ENCODE data around the gene RGL3. TPM values are rescaled to one million over a fixed set of nuclear protein-coding genes. Genes with fewer than 3 reads are reported as not detected.
"Not testable (repeated sequence)": the region's sequence is repeated elsewhere in the genome, so short reads cannot be mapped to it uniquely, and the experiment has no call there.

RGL3 gene
- total RNA-seq, 1 experiment from 2014 or later, result 2.0 TPM

DNA sequence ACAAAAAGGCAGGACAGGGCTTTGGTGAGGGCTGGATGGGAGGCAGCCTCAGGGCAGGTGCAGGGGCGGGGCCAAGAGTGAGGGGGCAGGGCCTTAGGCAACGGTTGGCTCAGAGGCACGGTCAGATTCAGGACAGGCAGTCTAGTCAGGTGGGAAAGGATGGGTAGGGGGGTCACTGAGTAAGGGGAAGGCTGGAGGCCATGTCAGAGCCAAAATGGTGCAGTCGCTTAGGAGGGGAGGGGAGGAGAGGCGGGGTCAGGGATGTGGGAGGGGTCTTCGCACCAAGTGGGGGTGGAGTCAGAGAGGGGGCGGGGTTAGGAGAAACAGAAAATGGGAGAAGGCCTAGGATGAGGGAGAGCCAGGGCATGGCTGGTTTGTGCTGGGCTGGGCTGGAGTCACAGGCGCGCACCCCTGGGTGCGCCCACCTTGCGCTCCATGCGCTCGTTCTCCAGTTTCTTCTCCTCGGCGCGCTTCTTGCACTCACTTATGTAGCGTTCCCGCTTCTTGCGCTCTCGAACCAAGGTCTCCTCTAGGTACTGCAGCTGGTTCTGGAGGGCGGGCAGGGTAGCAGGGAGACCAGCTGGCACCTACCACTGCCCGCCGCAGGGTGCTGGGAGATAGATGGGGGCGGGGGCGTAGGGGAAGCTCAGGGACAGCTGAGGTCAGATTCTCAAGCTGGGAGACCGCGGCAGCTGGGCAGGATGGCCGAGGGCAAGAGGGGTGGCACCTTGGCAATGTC, 6.8 kb upstream of the RGL3 start:
- DNase-seq (ENCODE audit: low read depth, low spot score), result no peak
- in situ Hi-C loops (cut with HindIII; ENCODE audit: low pct_unique_long_range_greater_than_20kb, low sequenced_read_pairs), result no loop called here

- in situ Hi-C loops (cut with HindIII; ENCODE audit: low pct_unique_long_range_greater_than_20kb, low sequenced_read_pairs), result no loop called here
- DNase-seq (ENCODE audit: low read depth, low spot score), result no peak
Measured at GRCh38 chr19:11423791-11424181, 4.7 kb upstream of the RGL3 start.

GRCh38 chr19:11423164-11423790, 4.2 kb upstream of the RGL3 start:
- no peak for DNase-seq (ENCODE audit: low read depth, low spot score)
- in situ Hi-C loops (cut with HindIII; ENCODE audit: low pct_unique_long_range_greater_than_20kb, low sequenced_read_pairs), result no loop called here

DNA sequence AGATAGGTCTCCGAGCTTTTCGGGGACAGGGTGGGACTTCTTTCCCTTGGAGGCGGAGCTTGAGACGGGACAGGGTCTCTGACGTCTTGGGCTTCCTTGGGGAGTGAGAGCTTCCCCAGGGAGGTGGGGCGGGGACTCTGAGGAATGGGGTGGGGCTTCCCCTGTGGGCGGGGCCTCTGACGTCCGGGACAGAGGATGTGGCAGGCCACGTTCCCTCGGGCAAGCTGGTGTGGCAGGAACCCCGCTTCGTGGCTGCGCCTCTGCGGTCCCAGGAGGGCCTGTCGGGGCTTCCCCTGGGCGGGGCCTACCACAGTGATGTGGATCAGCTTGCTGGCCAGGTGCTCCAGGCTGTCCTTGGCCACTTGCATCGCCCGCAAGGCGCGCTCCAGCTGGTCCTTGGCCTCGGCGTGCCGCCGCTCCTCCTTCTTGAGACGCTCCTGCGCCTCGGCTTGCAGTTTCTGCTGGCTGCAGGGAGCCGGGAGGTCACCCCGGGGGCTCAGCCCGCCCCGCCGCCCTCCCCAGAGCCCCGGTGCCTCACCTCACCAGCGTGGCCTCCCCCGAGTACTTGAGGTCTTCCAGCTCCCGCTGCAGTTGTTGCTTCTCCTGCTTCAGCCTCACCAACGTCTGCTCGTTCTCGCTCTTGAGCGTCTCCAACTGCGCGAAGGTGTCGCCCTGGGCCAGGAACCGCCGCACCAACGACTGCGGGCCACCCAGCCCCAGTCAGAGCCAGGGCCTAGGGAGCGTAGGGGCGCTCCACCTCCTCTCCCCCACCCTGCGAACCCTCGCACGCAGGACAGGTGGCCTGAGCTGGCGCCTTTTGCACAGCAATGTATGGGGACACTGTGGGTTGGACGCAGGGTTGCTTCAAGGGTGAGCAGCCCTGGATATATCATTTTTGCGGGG, 3.3 kb upstream of the RGL3 start:
- DNase-seq (ENCODE audit: low read depth, low spot score), result no peak
- in situ Hi-C loops (cut with HindIII; ENCODE audit: low pct_unique_long_range_greater_than_20kb, low sequenced_read_pairs), result no loop called here

GRCh38 chr19:11421371-11422098, 2.4 kb upstream of the RGL3 start:
- no peak for DNase-seq (ENCODE audit: low read depth, low spot score)
- in situ Hi-C loops (cut with HindIII; ENCODE audit: low pct_unique_long_range_greater_than_20kb, low sequenced_read_pairs), result no loop called here

DNA sequence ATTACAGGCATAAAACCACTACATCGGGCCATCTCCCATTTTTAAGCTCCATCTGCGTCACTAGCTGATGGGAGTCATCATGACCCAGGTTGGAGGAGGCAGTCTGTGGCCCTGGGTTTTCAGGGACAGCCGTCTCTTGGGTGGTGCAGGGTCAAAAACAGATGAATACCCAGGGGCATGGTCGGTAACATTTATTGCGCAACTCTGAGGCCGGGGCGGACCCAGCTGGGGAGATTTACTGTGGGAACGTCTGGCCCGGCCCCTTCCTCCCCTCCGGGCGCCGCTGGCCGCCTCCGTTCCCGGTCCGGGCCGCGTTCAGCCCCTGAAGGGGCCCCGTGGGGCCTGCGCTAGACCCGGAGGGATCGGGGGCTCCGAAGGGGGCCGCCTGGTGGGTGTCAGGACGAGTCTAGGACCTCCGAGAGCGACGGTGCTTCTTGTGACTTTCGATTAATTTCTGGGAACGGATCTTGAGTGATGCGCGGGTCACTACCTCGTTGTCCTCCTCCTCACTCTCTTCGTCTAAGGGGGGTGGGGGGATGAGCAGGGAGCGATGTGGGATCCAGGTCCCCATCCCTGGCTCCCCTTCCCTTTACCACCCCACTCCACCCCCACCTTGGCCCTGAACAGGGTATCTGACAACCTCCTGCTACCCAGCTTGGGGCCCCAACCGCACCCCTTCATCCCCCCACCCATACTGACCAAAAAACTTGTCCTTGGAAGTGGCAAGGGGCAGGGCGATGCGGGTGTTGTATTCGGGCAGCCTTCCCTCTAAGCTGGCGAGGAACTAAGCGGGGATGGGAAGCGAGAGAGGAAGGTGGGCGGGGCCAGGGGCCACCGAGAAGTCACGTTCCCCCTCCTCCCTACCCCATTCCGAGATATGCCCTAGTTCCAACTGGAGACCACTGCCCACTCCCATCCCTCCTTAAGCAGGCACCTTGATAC, 1.6 kb upstream of the RGL3 start:
- in situ Hi-C loops (cut with HindIII; ENCODE audit: low pct_unique_long_range_greater_than_20kb, low sequenced_read_pairs), result no loop called here
- DNase-seq (ENCODE audit: low read depth, low spot score), result no peak

GRCh38 chr19:11418094-11418548, 993 bp downstream of the RGL3 start:
- DNase-seq (ENCODE audit: low read depth, low spot score), result no peak
- in situ Hi-C loops (cut with HindIII; ENCODE audit: low pct_unique_long_range_greater_than_20kb, low sequenced_read_pairs), result no loop called here

DNA sequence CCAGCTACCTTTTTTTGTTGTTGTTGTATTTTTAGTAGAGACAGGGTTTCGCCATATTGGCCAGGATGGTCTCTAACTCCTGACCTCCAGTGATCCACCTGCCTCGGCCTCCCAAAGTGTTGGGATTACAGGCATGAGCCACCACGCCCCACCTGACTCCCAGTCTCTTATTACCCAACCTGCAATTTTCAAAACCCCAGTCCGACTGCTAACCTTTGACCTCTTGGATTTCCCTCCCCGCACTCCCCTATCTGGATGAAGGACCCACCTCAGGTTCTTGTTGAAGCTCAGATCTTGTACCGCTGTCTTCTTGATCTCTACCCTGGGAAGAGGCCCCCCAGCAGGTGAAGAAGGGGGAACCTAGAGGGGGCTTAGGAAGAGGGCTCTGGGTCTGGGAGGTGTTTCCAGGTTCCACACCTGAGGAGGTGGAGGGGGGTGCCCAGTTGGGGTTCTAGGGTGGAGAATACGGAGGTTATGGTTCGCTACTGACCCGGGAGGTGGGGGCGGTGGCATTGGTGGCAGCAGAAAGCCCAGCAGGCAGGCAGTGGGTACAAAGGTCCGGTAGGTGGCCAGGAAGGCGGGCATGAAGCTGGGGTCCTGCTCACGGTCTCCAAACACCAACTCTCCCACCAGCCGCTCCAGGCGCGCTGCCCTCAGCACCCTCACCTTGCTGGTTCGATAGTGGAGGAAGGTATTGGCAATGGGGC, 2.6 kb downstream of the RGL3 start:
- in situ Hi-C loops (cut with HindIII; ENCODE audit: low pct_unique_long_range_greater_than_20kb, low sequenced_read_pairs), result no loop called here
- no peak for DNase-seq (ENCODE audit: low read depth, low spot score)

- in situ Hi-C loops (cut with HindIII; ENCODE audit: low pct_unique_long_range_greater_than_20kb, low sequenced_read_pairs), result no loop called here
- DNase-seq (ENCODE audit: low read depth, low spot score), result no peak
Measured at GRCh38 chr19:11414544-11414943, 4.6 kb downstream of the RGL3 start.

GRCh38 chr19:11410682-11411081, 8.4 kb downstream of the RGL3 start:
- in situ Hi-C loops (cut with HindIII; ENCODE audit: low pct_unique_long_range_greater_than_20kb, low sequenced_read_pairs), result no loop called here

DNA sequence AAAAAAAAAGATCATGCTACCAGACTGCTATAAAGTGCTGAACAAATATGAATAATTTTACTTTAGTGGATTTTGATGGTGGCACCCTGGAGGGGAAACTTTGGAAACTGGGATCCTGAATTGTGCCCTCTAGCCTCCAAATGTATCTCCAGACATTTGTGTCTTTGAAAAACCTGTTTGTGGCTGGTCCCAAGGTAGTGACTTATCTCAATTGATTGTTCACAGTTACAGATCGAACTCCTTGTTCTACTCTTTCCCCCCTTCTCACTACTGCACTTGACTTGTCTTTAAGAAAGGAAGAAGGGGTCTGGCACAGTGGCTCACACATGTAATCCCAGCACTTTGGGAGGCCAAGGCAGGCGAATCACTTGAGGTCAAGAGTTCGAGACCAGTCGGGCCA, 10.5 kb downstream of the RGL3 start:
- no peak for DNase-seq (ENCODE audit: low read depth, low spot score)

More at GRCh38 chr19:11410682-11411081, 8.4 kb downstream of the RGL3 start:
- DNase-seq (ENCODE audit: low read depth, low spot score), result no peak

DNA sequence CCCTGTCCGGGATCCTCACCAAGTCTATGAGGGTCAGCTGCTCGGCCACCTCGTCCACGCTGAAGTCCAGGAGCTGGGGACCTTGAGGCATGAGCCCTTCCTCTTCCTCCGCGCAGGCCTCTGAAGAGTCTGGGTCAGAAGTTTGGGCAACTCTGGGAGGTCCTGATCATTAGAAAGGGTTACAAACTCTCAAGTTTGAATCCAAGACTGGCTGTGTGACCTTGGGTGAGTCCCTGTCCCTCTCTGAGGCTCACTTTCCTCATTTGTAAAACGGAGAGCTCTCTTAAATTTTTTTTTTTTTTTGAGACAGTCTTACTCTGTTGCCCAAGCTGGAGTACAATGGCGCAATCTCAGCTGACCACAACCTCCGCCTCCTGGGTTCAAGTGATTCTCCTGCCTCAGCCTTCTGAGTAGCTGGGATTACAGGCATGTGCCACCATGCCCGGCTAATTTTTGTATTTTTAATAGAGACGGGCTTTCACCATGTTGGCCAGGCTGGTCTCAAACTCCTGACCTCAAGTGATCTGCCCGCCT, 12.3 kb downstream of the RGL3 start:
- in situ Hi-C loops (cut with HindIII; ENCODE audit: low pct_unique_long_range_greater_than_20kb, low sequenced_read_pairs), result not testable (repeated sequence)

More for the DNA sequence above, 10.5 kb downstream of the RGL3 start:
- in situ Hi-C loops (cut with HindIII; ENCODE audit: low pct_unique_long_range_greater_than_20kb, low sequenced_read_pairs), result no loop called here

GRCh38 chr19:11405846-11406643, 13.1 kb downstream of the RGL3 start:
- DNase-seq (ENCODE audit: low read depth, low spot score), result no peak
- in situ Hi-C loops (cut with HindIII; ENCODE audit: low pct_unique_long_range_greater_than_20kb, low sequenced_read_pairs), result no loop called here

More for the DNA sequence above, 12.3 kb downstream of the RGL3 start:
- not testable (repeated sequence) for DNase-seq (ENCODE audit: low read depth, low spot score)

- in situ Hi-C loops (cut with HindIII; ENCODE audit: low pct_unique_long_range_greater_than_20kb, low sequenced_read_pairs), result no loop called here
Measured at GRCh38 chr19:11404588-11405222, 14.4 kb downstream of the RGL3 start.

More at GRCh38 chr19:11404588-11405222, 14.4 kb downstream of the RGL3 start:
- DNase-seq (ENCODE audit: low read depth, low spot score), result no peak

Data from SK-MEL-5 (cell line).